PC-9 (cell line): ENCODE data around the gene SALL4.

Experiments
- CTCF ChIP-seq: fragments of 200-600 bp; sonication (generic); conservative IDR thresholded peaks from 2 replicates; pipeline ENCODE4 v1.6.1; 2017; ENCODE audit warnings: mixed run types, antibody characterized with exemption, mild to moderate bottlenecking, moderate library complexity
- EZH2 ChIP-seq: fragments of 200-600 bp; sonication (generic); IDR thresholded peaks from 2 replicates; pipeline ENCODE4 v1.8.0; 2017; ENCODE audit warnings: antibody characterized with exemption, low read depth

- TF ChIP-seq CTCF (no peak), EZH2 (no peak)
These were observed 13.5 kb downstream of the SALL4 start for GRCh38 chr20:51788822-51789221.
